Measurements from ENCODE around the gene MAFG. TPM values are rescaled to one million over a fixed set of nuclear protein-coding genes. Genes with fewer than 3 reads are reported as not detected.

MAFG gene
- total and polyA plus RNA-seq, 7 donors = 8.8 to 21.9 (median 16.8) TPM

- no peak for TF ChIP-seq CTCF (IDR thresholded peaks at IDR 0.05)
- TF ChIP-seq EP300 (IDR thresholded peaks at IDR 0.05) = no peak
- peak; percentile 54 to 61 (median 58) for TF ChIP-seq POLR2AphosphoS5 (IDR thresholded peaks at IDR 0.05)
- TF ChIP-seq POLR2A (IDR thresholded peaks at IDR 0.05) = peak; percentile 6 to 47
- peaks cover 7 to 13% (median 11%) of the 10 kb centered on the region in 4 donors for H3K36me3 ChIP-seq
- H3K27me3 ChIP-seq = peaks cover 0 to 13% (median 0%) of the 10 kb centered on the region in 3 donors
- intact Hi-C loops (cut with DNase I) = loop anchor here (2.0 kb wide), 1 partner anchor 56 kb away; the partner anchor contains the start of gene ARHGDIA
- peak overlapping the region; percentile 98 to 99 (median 99) for H3K27ac ChIP-seq
- 1% methylated on average over 46 of the region's 46 CpGs for WGBS, 2 donors
- DNase-seq = peak; percentile 94
- peak overlapping the region; percentile 85 to 99 (median 92) for H3K4me3 ChIP-seq
- H3K9me3 ChIP-seq = no peaks in the 10 kb centered on the region
- peaks cover 0 to 62% (median 59%) of the 10 kb centered on the region in 4 donors for H3K4me1 ChIP-seq
Observed at GRCh38 chr17:81926451-81927151, 934 bp downstream of the MAFG start.

- DNase-seq = no peak
- WGBS, 2 donors = 35 to 60% methylated on average over 10 of the region's 10 CpGs
- Histone ChIP-seq H3K9me3 (no peaks in the 10 kb centered on the region), H3K27me3 (peaks cover 0 to 13% (median 0%) of the 10 kb centered on the region in 3 donors), H3K36me3 (peaks cover 7 to 19% (median 13%) of the 10 kb centered on the region in 4 donors), H3K4me3 (peak overlapping the region; percentile 85 to 99 (median 92)), H3K27ac (peak overlapping the region; percentile 98 to 99 (median 99)), H3K4me1 (peaks cover 0 to 66% (median 61%) of the 10 kb centered on the region in 4 donors)
- TF ChIP-seq POLR2A (IDR thresholded peaks at IDR 0.05) = no peak
- TF ChIP-seq CTCF (IDR thresholded peaks at IDR 0.05) = no peak
- no peak for TF ChIP-seq POLR2AphosphoS5 (IDR thresholded peaks at IDR 0.05)
- no peak for TF ChIP-seq EP300 (IDR thresholded peaks at IDR 0.05)
- intact Hi-C loops (cut with DNase I) = loop anchor here (2.0 kb wide), 1 partner anchor 55 kb away; the partner anchor contains the start of gene ARHGDIA
Observed at GRCh38 chr17:81925860-81926450, 1.6 kb downstream of the MAFG start.

GRCh38 chr17:81924557-81925532 lies 2.7 kb downstream of the MAFG start:
- no peak overlapping the region for H3K4me3 ChIP-seq
- TF ChIP-seq POLR2A (IDR thresholded peaks at IDR 0.05) = no peak
- no peak for TF ChIP-seq EP300 (IDR thresholded peaks at IDR 0.05)
- no peak for TF ChIP-seq POLR2AphosphoS5 (IDR thresholded peaks at IDR 0.05)
- TF ChIP-seq CTCF (IDR thresholded peaks at IDR 0.05) = no peak
- DNase-seq = no peak
- H3K36me3 ChIP-seq = peaks cover 7 to 30% (median 19%) of the 10 kb centered on the region in 4 donors
- H3K27me3 ChIP-seq = peaks cover 0 to 13% (median 0%) of the 10 kb centered on the region in 3 donors
- H3K4me1 ChIP-seq = peaks cover 0 to 77% (median 71%) of the 10 kb centered on the region in 4 donors
- intact Hi-C loops (cut with DNase I) = no loop called here
- no peaks in the 10 kb centered on the region for H3K9me3 ChIP-seq
- peak overlapping the region; percentile 74 to 99 (median 87) for H3K27ac ChIP-seq
- 74 to 80% methylated on average over 21 of the region's 21 CpGs for WGBS, 2 donors

Data from sigmoid colon (tissue), 7 donors.